Measurements from ENCODE around the gene CTSA. TPM values are rescaled to one million over a fixed set of nuclear protein-coding genes. Genes with fewer than 3 reads are reported as not detected.

The CTSA gene
- total RNA-seq, 1 donor from 2014 or later, result 310 TPM

DNA sequence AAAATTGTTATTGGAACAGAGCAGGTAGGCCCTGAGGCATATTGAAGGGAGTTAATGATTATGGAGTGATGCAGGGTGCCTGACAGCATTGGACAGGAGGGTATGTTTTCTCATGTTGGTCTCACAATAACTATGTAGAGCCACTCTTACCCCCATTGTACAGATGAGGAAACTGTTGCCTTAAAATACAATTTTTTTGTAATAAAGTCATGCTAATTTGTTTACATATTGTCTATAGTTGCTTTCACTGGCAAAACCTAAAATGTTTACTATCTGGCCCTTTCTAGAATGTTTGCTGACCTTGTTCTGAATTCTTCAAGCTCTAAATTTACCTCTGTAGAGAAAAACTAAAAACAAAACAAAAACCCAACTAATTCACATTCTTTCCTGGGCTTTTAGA, 39.6 kb upstream of the CTSA start:
- peaks cover 13% of the 10 kb centered on the region for H3K4me1 Mint-ChIP-seq (ENCODE audit: unreplicated experiment)
- H3K9me3 Mint-ChIP-seq (ENCODE audit: unreplicated experiment), result no peaks in the 10 kb centered on the region
- no peak overlapping the region for H3K27ac Mint-ChIP-seq (ENCODE audit: unreplicated experiment)
- no peak overlapping the region for H3K4me3 Mint-ChIP-seq (ENCODE audit: unreplicated experiment)
- no peaks in the 10 kb centered on the region for H3K27me3 Mint-ChIP-seq (ENCODE audit: unreplicated experiment)
- TF ChIP-seq, protein P1, sequence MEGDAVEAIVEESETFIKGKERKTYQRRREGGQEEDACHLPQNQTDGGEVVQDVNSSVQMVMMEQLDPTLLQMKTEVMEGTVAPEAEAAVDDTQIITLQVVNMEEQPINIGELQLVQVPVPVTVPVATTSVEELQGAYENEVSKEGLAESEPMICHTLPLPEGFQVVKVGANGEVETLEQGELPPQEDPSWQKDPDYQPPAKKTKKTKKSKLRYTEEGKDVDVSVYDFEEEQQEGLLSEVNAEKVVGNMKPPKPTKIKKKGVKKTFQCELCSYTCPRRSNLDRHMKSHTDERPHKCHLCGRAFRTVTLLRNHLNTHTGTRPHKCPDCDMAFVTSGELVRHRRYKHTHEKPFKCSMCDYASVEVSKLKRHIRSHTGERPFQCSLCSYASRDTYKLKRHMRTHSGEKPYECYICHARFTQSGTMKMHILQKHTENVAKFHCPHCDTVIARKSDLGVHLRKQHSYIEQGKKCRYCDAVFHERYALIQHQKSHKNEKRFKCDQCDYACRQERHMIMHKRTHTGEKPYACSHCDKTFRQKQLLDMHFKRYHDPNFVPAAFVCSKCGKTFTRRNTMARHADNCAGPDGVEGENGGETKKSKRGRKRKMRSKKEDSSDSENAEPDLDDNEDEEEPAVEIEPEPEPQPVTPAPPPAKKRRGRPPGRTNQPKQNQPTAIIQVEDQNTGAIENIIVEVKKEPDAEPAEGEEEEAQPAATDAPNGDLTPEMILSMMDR (IDR thresholded peaks at IDR 0.05), result no peak
- DNase-seq (ENCODE audit: extremely low spot score, unreplicated experiment), result no peak
- H3K36me3 Mint-ChIP-seq (ENCODE audit: unreplicated experiment), result peaks cover 12% of the 10 kb centered on the region

DNA sequence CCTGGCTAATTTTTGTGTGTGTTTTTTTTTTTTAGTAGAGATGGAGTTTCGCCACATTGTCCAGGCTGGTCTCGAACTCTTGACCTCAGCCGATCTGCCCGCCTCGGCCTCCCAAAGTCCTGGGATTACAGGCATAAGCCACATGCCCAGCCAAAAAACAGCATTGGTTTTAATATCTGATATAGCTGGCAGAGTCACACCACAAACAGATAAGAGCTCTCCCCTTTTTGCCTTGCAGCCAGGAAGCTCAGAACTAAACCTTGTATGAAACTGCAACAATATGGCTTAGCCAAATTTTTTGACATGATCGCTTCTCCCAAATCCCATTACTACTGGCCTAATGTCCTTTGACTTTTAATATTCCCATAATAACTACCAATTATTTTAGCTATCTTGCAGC, 38.8 kb upstream of the CTSA start:
- no peaks in the 10 kb centered on the region for H3K27me3 Mint-ChIP-seq (ENCODE audit: unreplicated experiment)
- H3K4me3 Mint-ChIP-seq (ENCODE audit: unreplicated experiment), result no peak overlapping the region
- no peak for DNase-seq (ENCODE audit: extremely low spot score, unreplicated experiment)
- H3K36me3 Mint-ChIP-seq (ENCODE audit: unreplicated experiment), result peaks cover 11% of the 10 kb centered on the region
- TF ChIP-seq, protein P1 (IDR thresholded peaks at IDR 0.05), result no peak
- peaks cover 17% of the 10 kb centered on the region for H3K4me1 Mint-ChIP-seq (ENCODE audit: unreplicated experiment)
- H3K9me3 Mint-ChIP-seq (ENCODE audit: unreplicated experiment), result no peaks in the 10 kb centered on the region
- no peak overlapping the region for H3K27ac Mint-ChIP-seq (ENCODE audit: unreplicated experiment)

DNA sequence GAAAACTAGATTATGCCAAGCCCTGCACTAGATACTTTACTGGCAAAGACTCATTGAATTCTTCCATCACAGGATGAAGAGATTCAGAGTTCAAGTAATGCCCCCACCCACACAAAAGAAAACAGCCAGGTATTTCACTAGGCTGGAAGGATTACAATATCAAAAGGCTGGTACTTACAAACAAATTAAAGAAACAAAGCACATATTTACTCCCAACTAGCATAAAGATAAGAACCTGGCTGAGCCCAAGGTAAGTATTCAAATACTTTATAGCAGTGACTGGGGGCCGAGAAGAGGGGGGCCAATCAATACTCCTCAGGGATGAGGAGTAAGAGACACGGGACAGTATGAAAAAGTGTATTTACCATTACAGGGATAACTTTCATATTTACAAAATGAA, 37.7 kb upstream of the CTSA start:
- peaks cover 11% of the 10 kb centered on the region for H3K36me3 Mint-ChIP-seq (ENCODE audit: unreplicated experiment)
- DNase-seq (ENCODE audit: extremely low spot score, unreplicated experiment), result no peak
- TF ChIP-seq, protein P1 (IDR thresholded peaks at IDR 0.05), result no peak
- no peak overlapping the region for H3K4me3 Mint-ChIP-seq (ENCODE audit: unreplicated experiment)
- H3K4me1 Mint-ChIP-seq (ENCODE audit: unreplicated experiment), result peaks cover 27% of the 10 kb centered on the region
- H3K9me3 Mint-ChIP-seq (ENCODE audit: unreplicated experiment), result no peaks in the 10 kb centered on the region
- no peaks in the 10 kb centered on the region for H3K27me3 Mint-ChIP-seq (ENCODE audit: unreplicated experiment)
- H3K27ac Mint-ChIP-seq (ENCODE audit: unreplicated experiment), result no peak overlapping the region

DNA sequence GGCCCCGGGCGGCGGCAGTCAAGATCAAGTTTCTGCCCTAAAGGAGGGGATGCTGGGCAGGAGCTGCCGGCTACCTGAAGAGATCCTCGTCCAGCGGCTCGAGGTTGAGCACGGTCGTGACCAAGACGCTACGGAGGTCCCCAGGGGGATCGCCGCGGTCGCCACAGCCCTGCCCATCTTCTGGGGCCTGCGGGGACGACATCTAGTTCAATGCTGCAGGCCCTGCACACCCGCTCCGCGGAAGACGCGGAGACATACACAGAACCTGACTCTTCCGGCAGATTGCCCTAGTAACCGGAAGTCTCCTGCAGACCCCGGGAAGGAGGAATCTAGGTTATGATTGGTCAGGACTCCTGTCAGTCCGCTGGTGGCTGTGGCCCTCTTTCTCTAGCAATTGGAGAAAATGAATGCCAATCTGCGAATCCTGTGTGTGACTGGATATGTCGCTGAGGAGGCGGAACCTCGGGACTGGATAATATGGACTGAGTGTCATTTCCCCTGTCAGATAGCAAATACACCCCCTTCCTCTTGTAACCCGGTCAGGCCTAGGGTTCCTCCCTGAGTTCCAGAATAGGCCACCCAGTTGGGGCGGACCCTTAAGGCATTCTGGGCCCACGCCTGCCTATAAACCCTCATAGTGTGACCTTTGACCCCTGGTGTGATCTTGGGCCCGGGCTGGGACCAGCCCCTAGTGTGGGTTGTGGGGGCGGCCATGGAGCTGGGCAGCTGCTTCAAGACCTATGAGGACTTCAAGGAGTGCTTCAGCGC, 33.8 kb upstream of the CTSA start, which contains the start of the genes ACOT8 and ZSWIM3:
TSS of gene ACOT8 (minus strand) at position 279 of the 768 bp plus-strand sequence. CDS start at position 202, 77 bp downstream.
TSS of gene ZSWIM3 (plus strand) at position 501 of the 768 bp plus-strand sequence. CDS start at position 713, 212 bp downstream.
- no peaks in the 10 kb centered on the region for H3K27me3 Mint-ChIP-seq (ENCODE audit: unreplicated experiment)
- peaks cover 2% of the 10 kb centered on the region for H3K36me3 Mint-ChIP-seq (ENCODE audit: unreplicated experiment)
- TF ChIP-seq, protein P1 (IDR thresholded peaks at IDR 0.05), result no peak
- DNase-seq (ENCODE audit: extremely low spot score, unreplicated experiment), result peak; percentile 98
- H3K9me3 Mint-ChIP-seq (ENCODE audit: unreplicated experiment), result no peaks in the 10 kb centered on the region
- peaks cover 45% of the 10 kb centered on the region for H3K4me1 Mint-ChIP-seq (ENCODE audit: unreplicated experiment)
- peak within 1 kb of the TSS; percentile 92 for H3K4me3 Mint-ChIP-seq (ENCODE audit: unreplicated experiment)
- peak within 1 kb of the TSS; percentile 93 for H3K27ac Mint-ChIP-seq (ENCODE audit: unreplicated experiment)

DNA sequence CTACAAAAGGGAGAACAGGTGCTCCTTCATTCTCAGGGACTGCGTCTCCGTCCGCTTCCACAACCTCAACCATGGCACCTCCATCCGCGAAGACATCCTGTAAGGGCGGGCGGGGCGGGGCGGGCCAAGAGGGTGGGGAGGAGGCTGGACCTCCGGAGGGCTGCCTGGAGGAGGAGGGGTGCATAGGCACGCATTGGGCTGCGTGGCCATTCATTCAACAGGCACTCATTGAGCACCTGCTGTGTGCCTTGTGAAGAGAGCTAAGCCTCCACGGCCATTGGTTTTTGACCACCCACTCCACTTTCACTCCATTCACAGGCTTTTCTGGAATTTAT, 33.3 kb upstream of the CTSA start:
- Mint-ChIP-seq H3K9me3 (ENCODE audit: unreplicated experiment) (no peaks in the 10 kb centered on the region), H3K36me3 (ENCODE audit: unreplicated experiment) (peaks cover 2% of the 10 kb centered on the region), H3K4me3 (ENCODE audit: unreplicated experiment) (peak overlapping the region; percentile 92), H3K27ac (ENCODE audit: unreplicated experiment) (peak overlapping the region; percentile 93), H3K27me3 (ENCODE audit: unreplicated experiment) (no peaks in the 10 kb centered on the region), H3K4me1 (ENCODE audit: unreplicated experiment) (peaks cover 45% of the 10 kb centered on the region)
- TF ChIP-seq, protein P1 (IDR thresholded peaks at IDR 0.05), result no peak
- no peak for DNase-seq (ENCODE audit: extremely low spot score, unreplicated experiment)

All from osteocyte (in vitro differentiated cells).